NCI-H1417 (cell line): ENCODE data around the gene RBM24.

Source experiments
- DNase-seq, 3 experiments: peaks; one replicate each; lab custom pipeline; 2025; lab: John Stamatoyannopoulos, UW

RBM24 gene

DNA sequence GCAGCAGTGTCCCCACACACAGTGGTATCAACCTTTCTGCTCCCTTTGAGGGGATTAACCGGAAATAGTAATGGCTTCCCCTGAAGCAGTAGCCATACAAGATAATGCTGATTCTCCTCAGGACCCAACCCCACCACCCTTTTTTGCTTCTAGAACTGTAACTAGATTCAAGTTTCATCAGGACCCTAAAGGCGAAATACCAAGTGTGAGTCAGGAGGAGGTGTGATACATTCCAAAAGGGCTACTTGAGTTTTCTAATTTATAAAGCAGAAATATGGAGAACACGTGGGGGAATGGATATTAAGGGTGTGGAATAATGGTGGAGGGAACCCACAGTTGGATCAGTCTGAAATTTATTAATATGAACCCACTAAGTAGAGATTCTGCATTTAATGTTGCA is 60.7 kb downstream of the RBM24 start:
- no peak for DNase-seq

DNA sequence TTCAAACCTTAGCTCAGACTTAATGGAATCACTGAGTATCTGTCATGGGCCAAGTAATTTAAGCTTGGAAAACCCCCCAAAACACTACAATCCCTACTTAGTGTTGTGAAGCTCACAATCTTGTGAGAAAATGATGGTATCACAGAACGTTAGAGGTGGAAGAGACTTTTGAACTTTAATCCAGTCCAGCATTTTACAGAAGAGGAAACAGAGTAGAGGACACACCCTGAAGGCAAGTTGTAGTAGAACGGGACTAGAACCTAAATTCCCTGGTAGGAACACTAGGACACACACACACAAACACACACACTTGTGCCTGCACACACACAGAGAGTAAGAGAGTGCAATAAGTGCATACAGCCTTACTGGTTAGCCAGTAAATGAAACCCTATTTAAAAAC is 62.1 kb downstream of the RBM24 start:
- DNase-seq: no peak
